PC-3 (cell line): Measurements from ENCODE around the gene ADGRL3. TPM values are rescaled to one million over a fixed set of nuclear protein-coding genes. Genes with fewer than 3 reads are reported as not detected.

Experiments
- ATAC-seq: fragments of 200-7000 bp; cut with Tn5 transposase; 2 replicates; pipeline ENCODE4 v1.9.1; 2020; ENCODE audit warnings: mild to moderate bottlenecking, moderate library complexity
- BruUV-seq: library from RNA; stranded (reverse); fragments of 400-500 nt; replicated peaks from 2 replicates; lab custom pipeline; 2021; lab: Mats Ljungman, UMichigan
- CTCF ChIA-PET: fragments of 300-600 bp; sonication (Branson Sonifier 250); formaldehyde crosslinking; loops from one replicate; lab custom pipeline; 2022; ENCODE audit warnings: antibody characterized with exemption; lab: Charles Lee
- POLR2A ChIA-PET: fragments of 300-600 bp; sonication (Branson Sonifier 250); formaldehyde crosslinking; loops from one replicate; lab custom pipeline; 2022; ENCODE audit warnings: antibody characterized with exemption; ENCODE audit not compliant: unreplicated experiment; lab: Charles Lee
- DNase-seq: peaks from one replicate; pipeline ENCODE4 v3.0.0-alpha.2; 2015
- H2AFZ ChIP-seq: fragments of 300-600 bp; sonication (generic); 2 replicates; pipeline ENCODE4 v1.6.0; 2016; ENCODE audit warnings: antibody characterized with exemption, low read length
- H3F3A ChIP-seq: fragments of 300-600 bp; sonication (generic); one replicate; pipeline ENCODE4 v1.6.0; 2017; ENCODE audit warnings: antibody characterized with exemption, low read length, control low read depth, mild to moderate bottlenecking; ENCODE audit not compliant: unreplicated experiment
- H3K27ac ChIP-seq: fragments of 300-600 bp; sonication (generic); 2 replicates; pipeline ENCODE4 v1.5.1; 2016; ENCODE audit warnings: mild to moderate bottlenecking, low read length
- H3K27me3 ChIP-seq: fragments of 300-600 bp; sonication (generic); 2 replicates; pipeline ENCODE4 v1.6.1; 2016; ENCODE audit warnings: low read length, mixed read lengths
- H3K36me3 ChIP-seq: fragments of 300-600 bp; sonication (generic); 2 replicates; pipeline ENCODE4 v1.6.1; 2016; ENCODE audit warnings: low read depth, mixed run types, low read length, mixed read lengths
- H3K4me1 ChIP-seq: fragments of 300-600 bp; sonication (generic); 2 replicates; pipeline ENCODE4 v1.5.1; 2016; ENCODE audit warnings: low read length; ENCODE audit not compliant: insufficient read depth
- H3K4me2 ChIP-seq: fragments of 300-600 bp; sonication (generic); 2 replicates; pipeline ENCODE4 v1.6.0; 2016; ENCODE audit warnings: low read length
- H3K4me3 ChIP-seq: fragments of 300-600 bp; sonication (generic); 2 replicates; pipeline ENCODE4 v1.5.1; 2016; ENCODE audit warnings: mild to moderate bottlenecking, low read length, mixed read lengths
- H3K79me2 ChIP-seq: fragments of 300-600 bp; sonication (generic); 2 replicates; pipeline ENCODE4 v1.6.1; 2017; ENCODE audit warnings: low read length, mixed read lengths
- H3K9ac ChIP-seq: fragments of 300-600 bp; sonication (generic); 2 replicates; pipeline ENCODE4 v1.6.0; 2016; ENCODE audit warnings: mild to moderate bottlenecking, low read length
- H3K9me2 ChIP-seq: fragments of 300-600 bp; sonication (generic); replicated peaks from 2 replicates; pipeline ENCODE4 v1.6.1; 2016; ENCODE audit warnings: mixed run types, low read length, mixed read lengths
- H3K9me3 ChIP-seq: fragments of 300-600 bp; sonication (generic); 2 replicates; pipeline ENCODE4 v1.6.1; 2016; ENCODE audit warnings: low read length, mixed read lengths
- H4K20me1 ChIP-seq: fragments of 300-600 bp; sonication (generic); 2 replicates; pipeline ENCODE4 v1.6.1; 2016; ENCODE audit warnings: low read length, mixed read lengths
- CTCF ChIP-seq: fragments of 300-600 bp; sonication (generic); conservative IDR thresholded peaks from 2 replicates; pipeline ENCODE4 v1.5.1; 2017; ENCODE audit warnings: antibody characterized with exemption, low read depth, mild to moderate bottlenecking, low read length
- EZH2 ChIP-seq: fragments of 300-600 bp; sonication (generic); IDR thresholded peaks from one replicate; pipeline ENCODE4 v1.6.1; 2017; ENCODE audit warnings: antibody characterized with exemption, mild to moderate bottlenecking, low read length; ENCODE audit not compliant: unreplicated experiment
- EZH2phosphoT487 ChIP-seq: fragments of 300-600 bp; sonication (generic); IDR thresholded peaks from 2 replicates; pipeline ENCODE4 v1.6.1; 2018; ENCODE audit warnings: mild to moderate bottlenecking, antibody characterized with exemption, low read length, borderline replicate concordance
- intact Hi-C: fragments of 100-400 bp; cut with micrococcal nuclease; formaldehyde crosslinking; loops from 2 replicates; pipeline ENCODE4 v1.9.0; 2023
- total RNA-seq: library from RNA; depleted of rRNA; stranded (reverse); fragments of >200 nt; gene quantifications from 2 replicates; pipeline ENCODE4 v1.2.3, GENCODE V29; 2014

The ADGRL3 gene
- total RNA-seq, 1 experiment from 2014 or later = 0.66 TPM

- no peaks in the 10 kb centered on the region for H4K20me1 ChIP-seq
- H3K27me3 ChIP-seq = no peaks in the 10 kb centered on the region
- H3K4me2 ChIP-seq = no peak overlapping the region
- TF ChIP-seq EZH2phosphoT487 = no peak
- no peak for TF ChIP-seq EZH2
- no peak for TF ChIP-seq CTCF
- no peak overlapping the region for H2AFZ ChIP-seq
- BruUV-seq = no TSS peak
- H3F3A ChIP-seq = no peaks in the 10 kb centered on the region
- H3K9me3 ChIP-seq = no peaks in the 10 kb centered on the region
- H3K4me3 ChIP-seq = no peak overlapping the region
- intact Hi-C loops = no loop called here
- H3K4me1 ChIP-seq = no peaks in the 10 kb centered on the region
- no peak overlapping the region for H3K9ac ChIP-seq
- DNase-seq (no peak), ATAC-seq (no peak)
- H3K36me3 ChIP-seq = no peaks in the 10 kb centered on the region
- H3K9me2 ChIP-seq = no peaks in the 10 kb centered on the region
- H3K79me2 ChIP-seq = no peaks in the 10 kb centered on the region
- CTCF ChIA-PET = no interaction called here
- no peak overlapping the region for H3K27ac ChIP-seq
- POLR2A ChIA-PET = no interaction called here
Observed at GRCh38 chr4:61795998-61796397, 595.9 kb downstream of the ADGRL3 start.

GRCh38 chr4:61799794-61800193 is 599.7 kb downstream of the ADGRL3 start:
- Histone ChIP-seq H3K9me3 (no peaks in the 10 kb centered on the region), H3K27me3 (no peaks in the 10 kb centered on the region), H4K20me1 (no peaks in the 10 kb centered on the region), H3K9me2 (no peaks in the 10 kb centered on the region), H3F3A (no peaks in the 10 kb centered on the region), H3K79me2 (no peaks in the 10 kb centered on the region), H3K27ac (no peak overlapping the region), H3K36me3 (no peaks in the 10 kb centered on the region), H3K9ac (no peak overlapping the region), H3K4me3 (no peak overlapping the region), H3K4me1 (no peaks in the 10 kb centered on the region), H3K4me2 (no peak overlapping the region), H2AFZ (no peak overlapping the region)
- intact Hi-C loops = no loop called here
- ChIA-PET POLR2A (no interaction called here), CTCF (no interaction called here)
- ATAC-seq (no peak), DNase-seq (no peak)
- TF ChIP-seq EZH2phosphoT487 (no peak), CTCF (no peak), EZH2 (no peak)
- no TSS peak for BruUV-seq

- H3F3A ChIP-seq = no peaks in the 10 kb centered on the region
- ATAC-seq = no peak
- no TSS peak for BruUV-seq
- no peaks in the 10 kb centered on the region for H3K27me3 ChIP-seq
- TF ChIP-seq EZH2phosphoT487 (no peak), EZH2 (no peak), CTCF (no peak)
- no peak overlapping the region for H2AFZ ChIP-seq
- ChIA-PET CTCF (no interaction called here), POLR2A (no interaction called here)
- H3K27ac ChIP-seq = no peak overlapping the region
- H3K4me3 ChIP-seq = no peak overlapping the region
- H3K36me3 ChIP-seq = no peaks in the 10 kb centered on the region
- H3K9me3 ChIP-seq = no peaks in the 10 kb centered on the region
- no peaks in the 10 kb centered on the region for H3K79me2 ChIP-seq
- H3K4me2 ChIP-seq = no peak overlapping the region
- no peak for DNase-seq
- H3K9me2 ChIP-seq = no peaks in the 10 kb centered on the region
- intact Hi-C loops = no loop called here
- H4K20me1 ChIP-seq = no peaks in the 10 kb centered on the region
- no peaks in the 10 kb centered on the region for H3K4me1 ChIP-seq
- H3K9ac ChIP-seq = no peak overlapping the region
Observed at GRCh38 chr4:61805227-61805626, 605.1 kb downstream of the ADGRL3 start.
